ENCODE data around the gene TEX12.

The TEX12 gene

DNA sequence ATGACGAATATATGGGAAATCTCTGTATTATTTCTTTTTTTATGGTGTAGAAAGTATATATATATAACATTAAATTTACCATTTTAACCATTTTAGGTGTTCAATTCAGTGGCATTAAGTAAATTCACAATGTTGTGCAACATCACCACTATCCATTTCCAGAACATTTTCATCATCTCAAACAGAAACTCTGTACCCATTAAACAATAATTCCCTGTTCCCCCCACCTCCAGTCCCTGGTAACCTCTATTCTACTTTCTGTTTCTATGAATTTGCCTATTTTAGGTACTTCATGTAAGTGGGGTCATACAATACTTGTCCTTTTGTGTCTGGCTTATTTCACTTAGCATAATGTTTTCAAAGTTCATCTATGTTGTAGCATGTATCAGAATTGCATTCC, 43.7 kb downstream of the TEX12 start:
- in situ Hi-C loops (cut with MboI; ENCODE audit: low sequenced_read_pairs) = no loop called here

DNA sequence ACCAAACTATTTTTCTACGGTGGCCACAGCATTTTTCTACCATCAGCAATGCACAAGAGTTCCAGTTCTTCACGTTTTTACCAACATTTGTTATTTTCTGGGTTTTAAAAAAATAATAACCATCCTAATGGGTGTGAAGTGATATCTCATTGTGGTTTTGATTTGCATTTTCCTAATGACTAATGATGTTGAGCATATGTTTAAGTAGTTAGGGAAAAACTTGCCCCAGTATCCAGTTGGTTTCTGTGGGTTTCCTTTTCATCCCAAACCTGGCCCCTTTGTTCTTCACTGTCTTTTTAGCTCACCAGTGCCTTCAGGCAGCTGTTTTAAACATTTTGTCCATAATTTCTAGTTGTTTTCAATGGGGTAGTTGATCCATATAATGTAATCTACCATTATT, 44.4 kb downstream of the TEX12 start:
- in situ Hi-C loops (cut with MboI; ENCODE audit: low sequenced_read_pairs) = no loop called here

- in situ Hi-C loops (cut with MboI; ENCODE audit: low sequenced_read_pairs) = no loop called here
These were observed 45.1 kb downstream of the TEX12 start for GRCh38 chr11:112212290-112212689.

DNA sequence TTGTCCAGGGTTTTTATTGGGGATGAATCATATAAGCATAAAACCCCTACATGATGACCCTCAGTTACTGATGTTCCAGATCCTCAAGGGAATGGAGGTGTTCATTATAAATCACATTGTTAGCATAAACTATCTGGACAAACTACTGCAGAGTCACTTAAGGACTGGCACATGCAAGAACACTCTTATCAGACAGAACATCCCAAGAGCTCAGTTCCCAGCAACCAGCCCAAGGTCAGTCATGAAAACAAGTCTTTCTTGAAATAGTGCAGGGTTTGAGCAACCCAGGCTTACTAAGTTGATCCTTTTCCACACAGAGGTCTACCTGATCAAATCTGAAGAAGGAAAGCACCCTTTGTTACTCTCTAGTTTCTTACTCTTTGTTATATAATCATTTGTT, 45.5 kb downstream of the TEX12 start:
- in situ Hi-C loops (cut with MboI; ENCODE audit: low sequenced_read_pairs) = no loop called here

DNA sequence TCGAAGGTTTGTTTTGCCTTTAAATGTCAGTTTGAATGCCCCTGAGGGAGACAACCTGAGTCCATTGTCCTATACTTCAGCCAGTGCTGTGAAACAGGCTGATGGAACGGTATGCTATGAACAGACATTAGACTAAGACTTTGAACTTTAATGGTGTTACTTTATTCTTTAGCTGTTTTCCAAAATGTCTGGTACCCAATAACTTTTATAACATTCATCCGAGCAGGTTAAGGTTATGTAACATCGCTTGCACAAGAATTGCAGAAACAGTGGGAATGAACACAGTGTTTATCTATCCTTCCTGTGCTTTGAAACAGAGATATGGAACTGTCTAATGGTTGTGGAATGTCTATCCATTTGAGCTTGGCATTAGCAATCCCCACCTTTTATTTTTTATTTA, 46.6 kb downstream of the TEX12 start:
- in situ Hi-C loops (cut with MboI; ENCODE audit: low sequenced_read_pairs) = no loop called here

DNA sequence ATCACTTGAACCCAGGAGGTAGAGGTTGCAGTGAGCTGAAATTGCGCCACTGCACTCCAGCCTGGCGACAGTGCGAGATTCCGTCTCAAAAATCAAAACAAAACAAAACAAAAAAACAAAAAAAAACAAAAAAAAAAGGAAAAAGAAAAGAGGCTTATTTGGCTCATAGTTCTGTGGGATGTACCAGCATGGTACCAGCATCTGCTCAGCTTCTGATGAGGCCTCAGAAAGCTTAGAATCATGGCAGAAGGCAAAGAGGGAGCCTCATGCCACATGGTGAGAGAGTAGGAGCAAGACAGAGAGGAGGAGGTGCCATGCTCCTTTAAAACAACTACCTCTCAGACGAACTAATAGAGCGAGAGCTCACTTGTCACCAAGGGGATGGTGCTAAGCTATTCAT, 48.4 kb downstream of the TEX12 start:
- in situ Hi-C loops (cut with MboI; ENCODE audit: low sequenced_read_pairs) = no loop called here

GRCh38 chr11:112216561-112217105, 49.5 kb downstream of the TEX12 start:
- in situ Hi-C loops (cut with MboI; ENCODE audit: low sequenced_read_pairs) = no loop called here

GRCh38 chr11:112219476-112220232, 52.5 kb downstream of the TEX12 start:
- in situ Hi-C loops (cut with MboI; ENCODE audit: low sequenced_read_pairs) = no loop called here

GRCh38 chr11:112221274-112221835, 54.2 kb downstream of the TEX12 start:
- in situ Hi-C loops (cut with MboI; ENCODE audit: low sequenced_read_pairs) = no loop called here
